Stimulated activated CD4-positive, alpha-beta T cell treated with anti-CD3 and anti-CD28 coated beads, TNF-alpha, amount 100 ng/mL, for 4 hours (primary cell): ENCODE results near the gene RIMBP2.

ENCODE experiments used
- DNase-seq, 3 experiments: peaks; one replicate each; pipeline ENCODE4 v3.0.0-alpha.2; 2020; ENCODE audit warnings: low read depth in 3 of 3

The RIMBP2 gene

GRCh38 chr12:130683811-130684210 lies 32.3 kb downstream of the RIMBP2 start:
- DNase-seq, result no peak

DNA sequence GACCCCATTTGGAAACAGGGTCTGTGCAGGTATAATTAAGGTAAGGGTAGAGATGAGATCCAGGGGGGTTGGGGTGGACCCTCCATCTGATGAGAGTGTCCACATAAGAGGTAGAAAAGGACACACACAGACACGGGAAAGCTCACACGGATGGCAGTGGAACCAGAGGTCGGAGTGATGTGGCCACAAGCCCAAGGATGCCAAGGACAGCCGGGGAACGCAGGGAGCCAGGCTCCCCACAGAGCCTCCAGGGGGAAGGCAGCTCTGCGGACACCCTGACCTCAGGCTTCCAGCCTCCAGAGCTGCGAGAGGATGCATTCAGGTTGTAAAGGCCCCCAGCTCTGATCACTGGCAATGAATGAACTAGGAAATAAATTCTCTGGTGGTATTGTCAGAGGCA lies 33.0 kb downstream of the RIMBP2 start:
- DNase-seq, result no peak

- no peak for DNase-seq
Observed at GRCh38 chr12:130680451-130680990, 35.6 kb downstream of the RIMBP2 start.

- DNase-seq, result no peak
Observed at GRCh38 chr12:130677957-130678558, 38.0 kb downstream of the RIMBP2 start.

GRCh38 chr12:130675791-130676190 lies 40.3 kb downstream of the RIMBP2 start:
- DNase-seq, result no peak

DNA sequence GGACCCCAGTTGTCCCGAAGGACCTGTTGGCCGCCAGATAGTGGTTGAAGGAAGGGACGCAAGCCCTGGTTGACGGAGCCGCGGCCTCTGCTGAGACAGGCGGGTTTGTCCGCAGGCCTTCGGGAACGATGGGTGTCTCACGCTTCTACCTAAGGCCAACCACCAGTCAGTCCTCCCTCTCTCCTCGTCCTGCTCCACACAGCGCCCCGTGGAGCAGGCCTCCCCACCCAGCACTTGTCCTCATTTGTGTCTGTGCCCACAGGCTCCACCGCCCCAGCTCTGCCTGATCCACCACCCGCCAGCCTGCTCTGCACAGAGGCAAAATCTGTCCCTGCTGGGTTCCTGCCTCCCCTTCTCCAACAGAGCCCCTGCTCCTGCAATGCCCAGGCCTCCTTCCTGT lies 41.0 kb downstream of the RIMBP2 start:
- no peak for DNase-seq

- no peak for DNase-seq
Observed at GRCh38 chr12:130674676-130675075, 41.4 kb downstream of the RIMBP2 start.

GRCh38 chr12:130673036-130673705 lies 42.9 kb downstream of the RIMBP2 start:
- DNase-seq, result no peak

- no peak for DNase-seq
Observed at GRCh38 chr12:130672089-130672820, 43.8 kb downstream of the RIMBP2 start.

GRCh38 chr12:130671556-130671955 lies 44.5 kb downstream of the RIMBP2 start:
- no peak for DNase-seq

DNA sequence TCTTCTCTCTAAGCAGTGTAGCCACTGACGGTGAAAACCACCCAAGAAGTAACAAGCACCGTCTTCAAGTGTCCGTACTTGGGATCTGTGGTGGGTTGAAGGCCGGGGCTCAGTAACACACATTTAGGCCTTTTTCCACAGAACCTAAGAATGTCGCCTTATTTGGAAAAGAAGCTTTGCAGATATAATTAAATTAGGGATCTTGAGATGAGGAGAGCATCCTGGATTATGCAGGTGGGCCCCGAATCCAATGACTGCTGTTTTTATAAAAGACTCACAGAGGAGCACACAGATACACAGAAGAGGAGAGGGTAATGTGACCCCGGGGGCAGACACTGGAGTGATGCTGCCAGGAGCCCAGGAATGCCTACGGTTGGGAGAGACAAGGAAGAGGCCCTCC lies 46.3 kb downstream of the RIMBP2 start:
- DNase-seq, result no peak

DNA sequence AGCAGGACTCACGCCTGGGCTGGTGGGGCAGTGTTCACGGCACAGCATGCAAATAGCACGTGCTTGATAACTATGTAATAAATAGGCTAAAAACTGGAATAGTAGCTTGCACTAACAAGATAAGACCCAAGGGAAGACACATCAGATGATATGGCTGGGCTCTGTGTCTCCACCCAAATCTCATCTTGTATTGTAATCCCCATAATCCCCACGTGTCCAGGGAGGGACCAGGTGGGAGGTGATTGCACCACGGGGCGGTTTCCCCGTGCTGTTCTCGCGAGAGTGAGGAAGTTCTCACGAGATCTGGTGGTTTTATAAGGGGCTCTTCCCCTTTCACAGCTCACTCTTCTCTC lies 46.9 kb downstream of the RIMBP2 start:
- no peak for DNase-seq

DNA sequence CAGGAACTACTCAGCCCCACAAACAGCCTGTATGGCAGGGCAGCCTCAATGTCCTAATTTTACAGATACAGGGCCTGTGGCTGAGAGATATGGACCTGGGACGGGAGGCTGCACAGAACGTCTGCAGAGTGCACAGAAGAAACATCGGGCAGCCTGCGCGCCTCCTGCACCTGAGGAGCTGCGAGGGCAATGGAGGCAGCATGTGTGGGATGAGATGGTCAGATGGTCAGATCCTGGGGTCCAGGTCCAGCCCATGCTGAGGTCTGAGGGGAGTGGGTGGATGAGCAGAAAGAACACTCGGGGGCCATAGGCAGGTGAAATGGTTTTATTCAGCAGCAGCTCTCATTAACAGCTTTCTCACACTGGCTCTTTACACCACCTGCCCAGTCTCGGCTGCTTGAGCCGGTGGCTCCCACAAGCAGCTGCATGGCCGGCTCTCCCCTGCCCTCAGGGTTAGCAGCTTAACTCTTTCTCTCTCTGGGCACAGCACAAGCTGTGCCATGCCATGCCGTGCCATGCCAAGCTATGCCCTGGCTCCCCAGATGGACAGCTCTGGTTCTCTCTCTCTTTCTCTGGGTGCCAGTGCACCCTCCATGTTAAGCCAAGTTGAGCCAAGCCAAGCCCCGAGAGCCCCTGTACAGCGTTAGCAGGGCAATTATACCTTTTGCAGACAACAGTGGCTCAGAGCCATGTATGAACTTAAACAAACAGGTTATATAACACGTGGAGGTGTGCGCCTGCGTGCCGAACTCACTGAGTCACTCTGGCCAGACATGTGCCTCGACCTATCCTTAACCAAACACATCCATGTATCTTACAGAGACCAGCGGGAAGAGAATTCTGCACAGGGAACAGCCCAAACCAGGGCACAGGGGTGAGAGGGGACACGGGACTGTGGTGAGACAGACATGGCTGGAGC lies 47.6 kb downstream of the RIMBP2 start:
- DNase-seq, result no peak

DNA sequence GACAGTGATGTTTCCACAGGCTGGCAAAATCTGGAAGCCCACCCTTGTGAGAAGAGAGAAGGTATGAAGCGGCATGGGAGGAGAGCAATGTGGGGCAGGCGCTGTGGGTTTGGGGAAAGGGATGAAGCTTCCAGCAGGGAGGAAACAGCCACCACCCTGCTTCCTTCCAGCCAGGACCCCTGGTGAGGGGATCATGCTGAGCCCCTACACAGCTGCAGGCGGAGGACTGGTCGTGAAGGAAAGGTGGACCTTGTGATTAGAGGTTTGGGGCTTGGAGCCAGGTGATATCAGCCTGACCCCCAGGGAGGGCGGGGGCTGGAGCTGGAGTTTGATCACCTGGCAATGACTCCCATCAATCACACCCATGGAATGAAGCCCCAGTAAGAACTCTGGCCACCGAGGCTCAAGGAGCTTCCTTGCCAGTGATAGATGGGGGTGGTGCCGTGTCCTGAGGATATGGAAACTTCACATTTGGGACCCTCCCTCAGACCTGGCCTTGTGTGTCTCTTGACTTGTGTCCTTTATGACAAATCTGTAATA lies 48.6 kb downstream of the RIMBP2 start:
- no peak for DNase-seq

DNA sequence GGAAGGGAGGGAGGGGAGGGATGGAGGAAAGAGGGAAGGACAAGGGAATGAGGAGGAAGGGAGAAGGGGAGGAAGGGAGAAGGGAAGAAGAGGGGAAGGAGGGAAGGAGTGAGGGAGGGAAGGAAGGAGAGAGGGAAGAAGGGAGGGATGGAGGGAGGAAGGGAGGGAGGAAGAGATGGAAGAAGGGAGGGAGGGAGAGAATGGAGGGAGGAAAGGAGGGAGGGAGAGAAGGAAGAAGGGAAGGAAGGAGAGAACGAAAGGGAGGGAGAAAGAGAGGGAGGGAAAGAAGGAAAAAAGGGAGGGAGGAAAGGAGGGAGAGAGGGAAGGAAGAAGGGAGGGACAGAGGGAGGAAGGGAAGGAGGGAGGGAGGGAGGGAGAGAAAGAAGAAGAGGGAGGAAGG lies 49.5 kb downstream of the RIMBP2 start:
- DNase-seq, result no peak

- DNase-seq, result no peak
Observed at GRCh38 chr12:130665753-130666152, 50.3 kb downstream of the RIMBP2 start.

- DNase-seq, result no peak
Observed at GRCh38 chr12:130664772-130665171, 51.3 kb downstream of the RIMBP2 start.

GRCh38 chr12:130664252-130664651 lies 51.8 kb downstream of the RIMBP2 start:
- DNase-seq, result no peak

DNA sequence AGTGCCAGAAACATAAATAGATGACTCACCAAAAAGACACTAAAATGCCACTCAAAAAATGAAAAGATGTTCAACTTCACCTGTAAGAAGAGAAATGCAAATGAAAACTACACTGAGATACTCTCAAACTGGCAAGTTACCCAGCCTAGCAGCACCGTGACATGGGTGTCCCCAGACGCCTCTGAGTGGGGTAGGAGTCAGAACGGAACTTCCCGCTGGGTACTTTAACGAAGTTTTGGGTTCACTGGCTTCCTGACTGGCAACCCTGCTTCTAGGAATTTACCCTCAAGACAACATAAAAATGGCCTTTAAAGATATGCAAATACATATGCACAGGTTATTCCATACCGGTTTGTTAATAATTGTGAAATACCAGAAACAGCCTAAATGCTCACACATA lies 52.6 kb downstream of the RIMBP2 start:
- no peak for DNase-seq

DNA sequence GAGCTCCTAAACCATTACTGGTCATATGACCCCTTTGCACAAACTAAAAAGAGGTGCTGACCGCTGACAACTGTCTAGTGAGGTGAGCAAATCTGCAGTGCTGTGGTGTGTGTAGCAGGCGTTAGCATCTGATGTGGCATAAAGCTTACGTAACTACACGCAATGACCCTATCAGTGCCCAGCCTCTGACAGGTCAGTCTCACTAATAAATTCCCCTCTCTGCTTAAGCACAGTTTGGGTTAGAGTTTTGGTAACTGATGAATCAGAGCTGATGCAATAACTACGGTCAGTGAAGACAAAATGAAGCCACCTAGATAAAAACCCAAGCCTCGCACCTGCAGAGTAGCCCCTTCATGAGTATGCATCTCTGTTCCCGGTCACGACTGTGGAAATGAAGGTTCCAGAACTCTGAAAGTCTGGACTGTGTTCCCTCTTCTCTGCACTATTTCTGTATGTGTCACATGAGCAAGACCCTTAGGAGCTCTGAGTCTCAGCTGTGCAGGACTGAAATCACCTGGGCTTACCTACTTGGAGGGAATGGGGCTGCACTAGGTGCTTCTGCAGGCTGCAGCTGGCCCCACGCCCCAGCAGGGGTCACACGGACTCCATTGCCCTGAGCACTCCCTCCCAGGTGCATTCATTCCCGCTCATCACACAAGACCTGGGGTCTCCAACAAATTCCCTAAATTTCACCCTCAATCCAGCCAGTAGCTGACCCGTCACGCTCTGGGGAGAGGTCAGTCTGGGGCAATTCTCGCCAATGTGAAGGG lies 54.4 kb downstream of the RIMBP2 start:
- no peak for DNase-seq

DNA sequence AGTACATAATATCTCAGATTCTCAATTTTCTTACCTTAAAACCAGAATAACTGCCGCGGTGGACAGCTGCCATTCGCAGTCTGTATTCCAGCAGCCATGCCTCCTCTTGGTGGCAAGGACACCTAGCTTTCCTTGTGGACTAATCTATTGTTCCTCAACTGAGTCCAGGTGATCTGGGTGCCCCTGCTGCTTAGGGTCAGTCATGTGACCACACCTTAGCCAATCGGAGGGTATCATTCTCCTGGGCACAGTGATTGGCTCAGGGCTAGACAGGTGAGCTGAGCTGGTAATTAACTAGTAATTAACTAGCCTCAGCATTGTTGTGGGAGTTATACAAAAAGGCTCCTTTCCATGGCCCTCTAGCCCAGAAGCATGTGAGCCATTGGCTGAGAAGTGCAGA lies 55.0 kb downstream of the RIMBP2 start:
- no peak for DNase-seq
